Anterior cingulate cortex (tissue), 58 donors: Measurements from ENCODE around the gene SLC25A14.

ENCODE experiments used
- DNase-seq, 58 donors: peaks; one replicate each; lab custom pipeline; 2025; lab: John Stamatoyannopoulos, UW

Gene SLC25A14

DNA sequence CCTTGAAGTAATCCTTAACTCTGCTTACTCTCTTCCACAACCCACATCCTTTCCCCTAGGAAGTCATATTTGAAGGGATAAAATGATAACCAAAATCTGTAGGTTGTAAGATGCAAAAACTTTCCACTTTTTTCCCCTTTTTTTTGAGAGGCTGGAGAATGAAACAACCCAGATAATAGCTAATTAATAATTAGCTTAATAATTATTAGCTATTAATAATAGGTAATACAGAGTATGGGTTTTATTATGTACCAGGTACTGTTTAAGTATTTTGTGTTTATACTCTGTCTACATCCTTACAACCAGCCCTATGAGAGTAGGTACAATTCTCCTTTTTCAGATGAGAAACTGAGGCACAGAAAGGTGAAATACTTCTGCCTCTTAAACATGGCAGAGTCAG lies 36.4 kb downstream of the SLC25A14 start:
- no peak for DNase-seq

- peak in 7 of 58 donors; percentile 0 to 3 (median 1) for DNase-seq
Observed at GRCh38 chrX:130378024-130378669, 38.4 kb downstream of the SLC25A14 start.

- no peak for DNase-seq
Observed at GRCh38 chrX:130385520-130385919, 45.8 kb downstream of the SLC25A14 start, which contains the start of gene GPR119. TSS of gene GPR119 (minus strand) at chrX:130385674. CDS start at chrX:130385447, 227 bp downstream.

DNA sequence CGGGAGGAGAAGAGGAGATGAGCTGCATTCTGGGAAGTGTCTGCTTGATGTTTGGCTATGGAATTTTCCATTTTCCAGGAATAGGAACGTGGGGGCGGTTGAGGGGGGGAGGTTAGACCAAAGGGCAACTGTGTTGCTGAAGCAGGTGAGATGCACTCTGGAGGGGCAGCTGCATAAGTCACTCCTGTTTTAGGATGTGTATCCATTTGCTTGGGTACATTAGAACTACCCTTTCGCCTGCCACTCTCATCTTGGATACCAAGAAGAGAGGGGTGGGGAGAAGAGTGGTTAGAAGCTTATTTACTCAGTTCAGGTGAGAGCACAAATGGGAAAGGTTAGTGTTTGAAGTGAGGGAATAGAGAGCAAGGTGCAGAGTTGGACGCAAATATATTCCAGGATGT lies 46.7 kb downstream of the SLC25A14 start:
- DNase-seq, result no peak

DNA sequence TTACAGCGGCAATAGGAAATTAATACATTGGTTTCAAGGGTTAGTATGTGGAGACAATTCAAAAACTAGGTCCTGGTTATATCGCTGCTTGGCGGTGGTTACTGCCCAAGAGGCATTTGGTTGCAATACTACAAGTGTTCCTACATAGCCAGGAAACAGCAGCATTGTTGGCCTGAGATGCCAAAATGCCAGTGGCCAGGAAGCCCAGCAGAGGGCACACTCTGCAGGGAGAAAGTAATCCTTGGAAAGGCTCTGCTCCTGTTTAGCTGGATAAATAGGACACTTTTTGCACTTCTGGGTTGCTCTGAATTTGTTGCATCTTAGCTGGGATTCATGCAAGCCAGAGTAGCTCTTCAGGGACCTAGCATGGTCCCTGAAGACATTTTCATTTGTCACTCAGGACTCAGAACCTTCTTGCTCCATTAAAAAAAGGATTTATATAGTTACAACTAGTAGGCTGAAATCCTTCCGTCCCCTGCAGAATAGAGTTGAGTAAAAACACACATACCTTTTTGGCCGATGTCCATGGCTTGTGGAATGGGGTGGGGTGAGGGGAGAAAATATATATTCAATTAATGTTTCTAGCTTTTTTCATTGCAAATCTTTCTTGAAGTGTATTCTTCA lies 53.8 kb downstream of the SLC25A14 start:
- DNase-seq, result peak in 54 of 58 donors; percentile 0 to 71 (median 24)

DNA sequence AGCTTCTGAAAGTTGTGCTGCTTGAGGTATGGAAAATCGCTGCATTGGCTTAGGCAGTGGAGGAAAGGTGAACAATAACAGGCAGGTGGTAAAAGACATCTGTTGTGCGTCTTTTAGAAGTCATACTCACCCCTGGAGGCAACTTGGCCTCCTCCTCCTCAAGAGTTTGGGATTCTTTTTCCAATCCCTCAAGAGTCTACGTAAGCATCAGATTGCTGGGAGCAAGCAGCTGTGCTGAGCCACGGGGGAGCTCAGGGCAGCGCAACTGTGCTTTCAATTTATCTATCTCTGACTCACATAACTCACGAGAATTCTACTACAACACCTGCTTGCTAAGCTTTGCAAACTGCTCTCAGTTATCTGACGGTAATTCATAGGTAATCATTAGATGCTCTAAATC lies 55.6 kb downstream of the SLC25A14 start:
- DNase-seq, result no peak

- DNase-seq, result peak in 57 of 58 donors; percentile 1 to 79 (median 54)
Observed at GRCh38 chrX:130401415-130402207, 61.9 kb downstream of the SLC25A14 start, which contains the start of gene RBMX2. TSS of gene RBMX2 (plus strand) at chrX:130401987. CDS start at chrX:130402033, 46 bp downstream.

- DNase-seq, result no peak
Observed at GRCh38 chrX:130402208-130402684, 62.5 kb downstream of the SLC25A14 start.

GRCh38 chrX:130413415-130413814 lies 73.7 kb downstream of the SLC25A14 start:
- no peak for DNase-seq

DNA sequence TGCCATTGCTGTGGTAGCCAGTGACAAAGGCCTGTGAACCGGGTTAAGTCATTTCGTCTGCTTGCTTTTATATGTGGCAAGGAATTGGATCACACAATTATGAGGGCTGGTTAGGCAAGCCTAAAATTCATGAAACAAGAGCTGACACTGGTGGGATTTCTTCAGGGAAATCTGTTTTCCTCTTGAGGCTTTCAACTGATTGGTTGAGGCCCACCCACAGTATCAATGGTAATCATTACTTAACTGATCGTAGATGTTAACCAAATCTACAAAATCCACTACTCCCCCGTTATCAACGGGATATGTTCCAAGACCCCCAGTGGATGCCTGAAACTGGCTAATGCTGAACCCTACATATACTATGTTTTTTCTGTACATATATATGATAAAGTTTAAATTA lies 75.1 kb downstream of the SLC25A14 start:
- no peak for DNase-seq

- DNase-seq, result no peak
Observed at GRCh38 chrX:130415201-130415600, 75.5 kb downstream of the SLC25A14 start.

DNA sequence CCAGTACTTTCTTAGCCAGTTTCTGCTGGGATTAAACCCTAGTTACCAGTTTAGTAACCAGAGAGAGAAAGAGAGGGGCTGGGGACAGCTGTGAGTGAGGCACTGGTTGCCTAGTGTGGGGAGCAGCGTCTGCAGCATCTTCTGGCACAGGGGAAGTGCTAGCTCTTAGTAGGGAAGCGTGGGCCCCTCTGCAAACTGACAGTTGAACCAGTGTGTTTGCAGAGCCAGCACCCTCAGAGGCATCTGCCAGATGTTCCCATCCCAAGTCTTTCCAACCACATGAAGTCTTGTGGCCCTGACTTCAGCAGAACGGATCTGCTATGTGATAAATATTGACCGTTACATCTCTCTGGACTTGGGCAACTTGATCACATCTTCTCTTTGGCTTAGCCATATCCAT lies 77.1 kb downstream of the SLC25A14 start:
- no peak for DNase-seq

DNA sequence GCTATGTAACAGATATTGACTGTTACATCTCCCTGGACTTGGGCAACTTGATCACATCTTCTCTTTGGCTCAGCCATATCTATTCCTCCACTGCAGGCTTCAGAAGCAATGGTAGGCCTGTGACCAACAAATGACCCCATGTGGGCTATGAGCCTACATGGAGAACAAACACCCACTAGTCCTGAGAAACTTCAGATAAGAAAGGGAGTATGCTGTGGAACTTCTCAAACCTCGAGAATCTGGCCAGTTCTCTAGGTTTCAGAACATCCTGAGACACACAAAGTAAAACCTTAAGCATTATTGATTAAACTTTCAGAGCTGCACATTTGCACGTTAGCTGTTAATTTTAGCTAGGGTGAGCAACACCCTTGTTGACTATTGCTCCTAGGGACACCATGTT lies 78.3 kb downstream of the SLC25A14 start:
- no peak for DNase-seq

DNA sequence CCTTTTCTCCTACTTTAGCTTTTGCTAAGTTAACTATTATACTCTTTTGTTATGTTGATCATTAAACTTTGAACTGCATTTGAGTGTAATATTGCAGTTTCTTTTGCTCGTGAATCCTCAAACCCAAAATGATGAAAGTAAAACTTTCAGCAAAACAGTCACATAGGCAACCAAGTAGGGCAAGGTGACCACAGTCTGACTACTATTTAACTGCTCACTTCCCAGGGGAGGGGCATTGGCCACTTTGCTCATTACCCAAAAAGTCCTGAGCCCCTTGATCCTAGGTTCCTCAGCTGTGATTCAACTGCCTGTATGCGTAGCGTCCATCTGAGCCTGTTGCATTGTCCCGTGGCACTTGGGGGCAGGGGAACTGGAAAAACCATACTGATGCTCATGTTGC lies 79.0 kb downstream of the SLC25A14 start:
- no peak for DNase-seq

GRCh38 chrX:130419263-130419662 lies 79.5 kb downstream of the SLC25A14 start:
- DNase-seq, result no peak
